SK-N-MC (cell line): ENCODE results near the gene NABP2.

Experiments used
- EZH2 ChIP-seq: fragments of 200-600 bp; sonication (generic); IDR thresholded peaks from one replicate; pipeline ENCODE4 v1.6.1; 2017; ENCODE audit warnings: antibody characterized with exemption
- POLR2AphosphoS5 ChIP-seq: IDR thresholded peaks from 2 replicates; pipeline ENCODE4 v1.6.1; 2012; ENCODE audit warnings: mild to moderate bottlenecking, low read depth, low read length, borderline replicate concordance

- TF ChIP-seq EZH2: no peak
- TF ChIP-seq POLR2AphosphoS5: no peak
These were observed 37.2 kb upstream of the NABP2 start for GRCh38 chr12:56186957-56187356.
